PC-9 (cell line): ENCODE data around the gene MAN1A1. TPM values are rescaled to one million over a fixed set of nuclear protein-coding genes. Genes with fewer than 3 reads are reported as not detected.

Source experiments
- Bru-seq: library from RNA; stranded (reverse); fragments of 400-500 nt; gene quantifications from one replicate; lab custom pipeline; 2021; lab: Mats Ljungman, UMichigan
- BruChase-seq, 2 experiments: library from RNA; stranded (reverse); fragments of 400-500 nt; gene quantifications; one replicate each; lab custom pipeline; 2021; lab: Mats Ljungman, UMichigan
- BruUV-seq: library from RNA; stranded (reverse); fragments of 400-500 nt; replicated peaks from 2 replicates; lab custom pipeline; 2021; lab: Mats Ljungman, UMichigan
- CTCF ChIA-PET: fragments of 300-600 bp; sonication (Branson Sonifier 250); formaldehyde crosslinking; loops from one replicate; lab custom pipeline; 2022; ENCODE audit warnings: antibody characterized with exemption; lab: Charles Lee
- POLR2A ChIA-PET: fragments of 300-600 bp; sonication (Branson Sonifier 250); formaldehyde crosslinking; loops from one replicate; lab custom pipeline; 2022; ENCODE audit warnings: antibody characterized with exemption; ENCODE audit not compliant: unreplicated experiment; lab: Charles Lee
- DNase-seq, 2 experiments: peaks; one replicate each; pipeline versions ENCODE4 v3.0.0 to v3.0.0-alpha.2; 2015 to 2022; ENCODE audit warnings: mixed read lengths in 1 of 2
- H2AFZ ChIP-seq: fragments of 200-600 bp; sonication (generic); 2 replicates; pipeline ENCODE4 v1.8.1; 2017; ENCODE audit warnings: antibody characterized with exemption
- H3F3A ChIP-seq: fragments of 200-600 bp; sonication (generic); 2 replicates; pipeline ENCODE4 v1.8.1; 2017; ENCODE audit warnings: antibody characterized with exemption, mild to moderate bottlenecking, low read depth; ENCODE audit not compliant: insufficient read depth
- H3K27ac ChIP-seq: fragments of 200-600 bp; sonication (generic); 2 replicates; pipeline ENCODE4 v1.6.1; 2016; ENCODE audit warnings: mixed run types
- H3K27me3 ChIP-seq: fragments of 200-600 bp; sonication (generic); 2 replicates; pipeline ENCODE4 v1.6.1; 2016; ENCODE audit warnings: low read depth, mixed run types; ENCODE audit not compliant: insufficient read depth
- H3K36me3 ChIP-seq: fragments of 200-600 bp; sonication (generic); 2 replicates; pipeline ENCODE4 v1.6.1; 2016; ENCODE audit warnings: low read depth, mixed run types
- H3K4me1 ChIP-seq: fragments of 200-600 bp; sonication (generic); replicated peaks from 2 replicates; pipeline ENCODE4 v1.6.1; 2016; ENCODE audit warnings: mixed run types; ENCODE audit not compliant: insufficient read depth
- H3K4me2 ChIP-seq: fragments of 200-600 bp; sonication (generic); 2 replicates; pipeline ENCODE4 v1.6.1; 2017; ENCODE audit warnings: mixed run types
- H3K4me3 ChIP-seq: fragments of 200-600 bp; sonication (generic); 2 replicates; pipeline ENCODE4 v1.6.1; 2016; ENCODE audit warnings: mixed run types
- H3K79me2 ChIP-seq: fragments of 200-600 bp; sonication (generic); 2 replicates; pipeline ENCODE4 v1.6.1; 2017; ENCODE audit warnings: low read depth, mixed run types
- H3K9me2 ChIP-seq: fragments of 200-600 bp; sonication (generic); 2 replicates; pipeline ENCODE4 v1.8.1; 2017; ENCODE audit warnings: mild to moderate bottlenecking; ENCODE audit not compliant: insufficient read depth
- H3K9me3 ChIP-seq: fragments of 200-600 bp; sonication (generic); 2 replicates; pipeline ENCODE4 v1.8.1; 2016; ENCODE audit warnings: low read depth; ENCODE audit not compliant: insufficient read depth
- H4K20me1 ChIP-seq: fragments of 200-600 bp; sonication (generic); 2 replicates; pipeline ENCODE4 v1.8.1; 2017; ENCODE audit not compliant: insufficient read depth
- CTCF ChIP-seq: fragments of 200-600 bp; sonication (generic); conservative IDR thresholded peaks from 2 replicates; pipeline ENCODE4 v1.6.1; 2017; ENCODE audit warnings: mixed run types, antibody characterized with exemption, mild to moderate bottlenecking, moderate library complexity
- EZH2 ChIP-seq: fragments of 200-600 bp; sonication (generic); IDR thresholded peaks from 2 replicates; pipeline ENCODE4 v1.8.0; 2017; ENCODE audit warnings: antibody characterized with exemption, low read depth
- intact Hi-C: fragments of 100-400 bp; cut with micrococcal nuclease; formaldehyde crosslinking; loops from one replicate; pipeline ENCODE4 v1.10.0; 2022; ENCODE audit not compliant: unreplicated experiment
- long read RNA-seq: library from polyadenylated mRNA; stranded (forward); transcript quantifications from one replicate; pipeline ENCODE4 v2.0.0, GENCODE V29; 2022
- total RNA-seq: library from RNA; stranded (reverse); gene quantifications from 2 replicates; pipeline ENCODE4 v1.2.3, GENCODE V29; 2021

Gene MAN1A1
- total RNA-seq (13.3 and 13.4 TPM in 2 replicates), Bru-seq, nascent RNA (percentile 57 among the genes with signal in this experiment), BruChase-seq, experiment 1, labeled RNA remaining after a 2-hour chase (percentile 53 among the genes with signal in this experiment), BruChase-seq, experiment 2, labeled RNA remaining after a 6-hour chase (percentile 51 among the genes with signal in this experiment)
- long read RNA-seq, full-length matches to known transcripts = 7 of 14 reads
- long read RNA-seq, partial matches to known transcripts = 4 of 14 reads
- long read RNA-seq, other reads (novel, unspliced or antisense) = 3 of 14 reads

DNA sequence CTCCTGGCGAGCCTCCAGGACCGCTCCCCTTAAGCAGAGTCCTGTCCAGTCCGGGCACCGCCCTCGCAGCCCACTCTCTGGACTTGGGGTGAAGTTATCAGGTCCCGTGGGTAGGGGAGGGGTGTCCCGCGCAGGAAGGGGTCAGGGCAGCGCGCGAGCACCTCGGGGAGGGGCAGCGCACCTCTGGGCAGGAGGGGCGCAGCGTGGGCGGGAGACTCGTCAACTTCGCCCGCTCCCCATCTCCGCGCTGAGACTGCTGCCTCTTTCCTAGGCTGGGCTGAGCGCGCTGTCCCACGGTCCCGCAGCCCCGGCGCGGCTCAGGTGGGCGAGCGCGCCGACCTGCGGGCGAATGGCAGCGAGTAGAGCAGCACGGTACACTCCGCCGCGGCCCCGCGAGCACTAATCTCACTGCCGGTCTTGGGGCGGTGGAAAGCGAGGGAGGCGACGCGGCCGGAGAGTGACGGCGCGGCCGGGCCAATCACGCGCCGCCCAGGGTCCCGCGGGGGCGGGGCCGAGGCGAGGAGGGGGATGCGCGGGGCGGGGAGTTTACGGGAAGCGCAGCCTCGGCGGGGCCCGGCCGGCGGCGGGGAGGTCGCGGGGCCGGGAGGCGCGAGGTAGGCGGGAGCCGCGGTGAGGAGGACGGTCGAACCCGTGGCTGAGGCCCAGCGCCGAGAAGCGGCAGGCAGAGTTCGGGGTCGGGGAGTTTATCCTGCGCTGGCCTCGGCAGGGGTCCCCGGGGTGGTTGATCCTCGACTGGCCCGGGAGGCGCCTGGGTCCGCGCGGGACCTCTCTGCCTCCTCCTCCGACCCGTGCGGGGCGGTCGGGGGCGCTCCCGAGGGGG, at the start of gene MAN1A1:
Gene MAN1A1 (minus strand): TSS at position 401 of the 841 bp plus-strand sequence. CDS start 696 bp downstream, outside the sequence.
- DNase-seq = peak; percentile 69 to 88
- no TSS peak for BruUV-seq
- Histone ChIP-seq H3K4me3 (peak within 1 kb of the TSS; percentile 73), H3K4me1 (peaks cover 40% of the 10 kb centered on the region), H3K27me3 (no peaks in the 10 kb centered on the region), H2AFZ (peak within 1 kb of the TSS; percentile 95), H3K9me3 (no peaks in the 10 kb centered on the region), H3K4me2 (peak within 1 kb of the TSS; percentile 88), H4K20me1 (no peaks in the 10 kb centered on the region), H3K36me3 (no peaks in the 10 kb centered on the region), H3K27ac (peak within 1 kb of the TSS; percentile 19), H3K9me2 (no peaks in the 10 kb centered on the region), H3K79me2 (peaks cover 13% of the 10 kb centered on the region; the same call in 1 of the 2 replicates), H3F3A (peaks cover 11% of the 10 kb centered on the region; the same call in 1 of the 2 replicates)
- ChIA-PET POLR2A (no interaction called here), CTCF (interaction anchor here (1.3 kb wide), 1 partner anchor 202 kb away, joined by 3 read pairs; no protein-coding TSS in a partner anchor)
- intact Hi-C loops = loop anchor here (1.0 to 5.0 kb wide), 8 partner anchors 133 to 1478 kb away; no protein-coding TSS in a partner anchor
- 0 out of 2 replicates have a peak, but pooled peaks have one; percentile 23 for TF ChIP-seq CTCF
- no peak for TF ChIP-seq EZH2

- Histone ChIP-seq H3K9me3 (no peaks in the 10 kb centered on the region), H3K27ac (no peak overlapping the region), H3K4me2 (no peak overlapping the region), H3K9me2 (no peaks in the 10 kb centered on the region), H3K4me3 (no peak overlapping the region), H2AFZ (no peak overlapping the region), H3F3A (no peaks in the 10 kb centered on the region), H3K79me2 (no peaks in the 10 kb centered on the region), H3K4me1 (no peaks in the 10 kb centered on the region), H3K27me3 (no peaks in the 10 kb centered on the region), H4K20me1 (no peaks in the 10 kb centered on the region), H3K36me3 (no peaks in the 10 kb centered on the region)
- ChIA-PET CTCF (interaction anchor here (0.5 kb wide), 1 partner anchor 585 kb away, joined by 4 read pairs; no protein-coding TSS in a partner anchor), POLR2A (no interaction called here)
- no peak for TF ChIP-seq CTCF
- no peak for TF ChIP-seq EZH2
- intact Hi-C loops = no loop called here
- BruUV-seq = no TSS peak
- no peak for DNase-seq
These were observed 45.6 kb upstream of the MAN1A1 start for GRCh38 chr6:119395192-119395591.

DNA sequence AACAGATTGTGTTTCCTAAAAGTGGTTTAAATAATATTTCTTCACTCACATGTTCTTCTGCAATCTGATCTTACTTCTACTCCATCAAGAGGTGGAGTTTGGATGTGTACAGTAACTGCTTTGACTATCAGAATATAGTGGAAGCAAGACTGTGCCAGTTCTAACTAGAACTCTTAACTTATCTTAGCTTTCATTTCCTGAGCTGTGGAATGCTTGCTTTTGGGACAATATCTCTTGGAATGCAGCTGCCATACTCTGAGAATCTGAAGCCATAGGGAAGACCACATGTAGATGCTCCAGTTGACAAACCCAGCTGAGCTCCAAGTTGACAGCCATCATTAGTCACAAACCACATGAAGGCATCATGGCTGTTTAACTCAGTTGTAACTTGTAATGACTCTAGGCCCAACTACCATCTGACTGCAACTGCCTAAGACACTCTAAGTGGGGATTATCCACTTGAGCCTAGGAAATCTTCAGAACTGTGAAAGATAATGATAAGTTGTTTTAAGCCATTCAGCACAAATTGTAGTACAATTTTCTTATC, 40.8 kb upstream of the MAN1A1 start:
- no peak for DNase-seq
- no peaks in the 10 kb centered on the region for H3K79me2 ChIP-seq
- no peak overlapping the region for H3K27ac ChIP-seq
- no peaks in the 10 kb centered on the region for H3K4me1 ChIP-seq
- CTCF ChIA-PET = no interaction called here
- H3K36me3 ChIP-seq = no peaks in the 10 kb centered on the region
- no peak overlapping the region for H3K4me3 ChIP-seq
- POLR2A ChIA-PET = no interaction called here
- TF ChIP-seq EZH2 = no peak
- TF ChIP-seq CTCF = no peak
- no peaks in the 10 kb centered on the region; the same call in 1 of the 2 replicates for H3K9me3 ChIP-seq
- no peaks in the 10 kb centered on the region for H3F3A ChIP-seq
- H3K9me2 ChIP-seq = 0 out of 2 replicates have a peak, but pooled peaks cover 4% of the 10 kb centered on the region
- intact Hi-C loops = no loop called here
- H4K20me1 ChIP-seq = no peaks in the 10 kb centered on the region
- no TSS peak for BruUV-seq
- no peak overlapping the region for H3K4me2 ChIP-seq
- H2AFZ ChIP-seq = no peak overlapping the region
- H3K27me3 ChIP-seq = no peaks in the 10 kb centered on the region
